Central memory CD8-positive, alpha-beta T cell (primary cell): ENCODE results near the gene MSLN.

Source experiments
- ATAC-seq: fragments of 150-1000 bp; cut with Tn5 transposase; replicated peaks from 2 replicates; pipeline ENCODE4 v1.10.0; 2022; ENCODE audit warnings: mild to moderate bottlenecking, moderate FRiP score, moderate number of reproducible peaks; ENCODE audit not compliant: poor library complexity, severe bottlenecking; ENCODE audit errors: extremely low read depth
- DNase-seq, 2 donors: peaks; one replicate each; pipeline ENCODE4 v3.0.0; 2021; ENCODE audit warnings: low spot score in 2 of 2
- H3K27ac Mint-ChIP-seq: one replicate; pipeline ENCODE4 v1.8.0; 2022; ENCODE audit warnings: low read depth, mild to moderate bottlenecking, moderate library complexity, mixed read lengths
- H3K27me3 Mint-ChIP-seq: one replicate; pipeline ENCODE4 v1.8.0; 2022; ENCODE audit warnings: mixed read lengths
- H3K36me3 Mint-ChIP-seq: one replicate; pipeline ENCODE4 v1.8.0; 2022; ENCODE audit warnings: mild to moderate bottlenecking, moderate library complexity, mixed read lengths; ENCODE audit not compliant: insufficient read depth
- H3K4me1 Mint-ChIP-seq: one replicate; pipeline ENCODE4 v1.8.0; 2022; ENCODE audit warnings: mixed read lengths
- H3K4me3 Mint-ChIP-seq: one replicate; pipeline ENCODE4 v1.8.0; 2022; ENCODE audit warnings: mild to moderate bottlenecking, moderate library complexity, mixed read lengths
- H3K9me3 Mint-ChIP-seq: one replicate; pipeline ENCODE4 v1.8.0; 2022; ENCODE audit warnings: mixed read lengths

Gene MSLN

GRCh38 chr16:792221-792995 is 31.9 kb downstream of the MSLN start:
- H3K9me3 Mint-ChIP-seq: no peaks in the 10 kb centered on the region
- H3K36me3 Mint-ChIP-seq: peaks cover 9% of the 10 kb centered on the region
- H3K27ac Mint-ChIP-seq: no peak overlapping the region
- H3K27me3 Mint-ChIP-seq: no peaks in the 10 kb centered on the region
- no peak for DNase-seq
- no peak for ATAC-seq
- no peak overlapping the region for H3K4me3 Mint-ChIP-seq
- peaks cover 7% of the 10 kb centered on the region for H3K4me1 Mint-ChIP-seq

- no peak for ATAC-seq
- Mint-ChIP-seq H3K4me1 (peaks cover 7% of the 10 kb centered on the region), H3K4me3 (no peak overlapping the region), H3K27me3 (no peaks in the 10 kb centered on the region), H3K27ac (no peak overlapping the region), H3K9me3 (no peaks in the 10 kb centered on the region), H3K36me3 (peaks cover 5% of the 10 kb centered on the region)
- no peak for DNase-seq
These were observed 32.9 kb downstream of the MSLN start for GRCh38 chr16:793414-793813.

DNA sequence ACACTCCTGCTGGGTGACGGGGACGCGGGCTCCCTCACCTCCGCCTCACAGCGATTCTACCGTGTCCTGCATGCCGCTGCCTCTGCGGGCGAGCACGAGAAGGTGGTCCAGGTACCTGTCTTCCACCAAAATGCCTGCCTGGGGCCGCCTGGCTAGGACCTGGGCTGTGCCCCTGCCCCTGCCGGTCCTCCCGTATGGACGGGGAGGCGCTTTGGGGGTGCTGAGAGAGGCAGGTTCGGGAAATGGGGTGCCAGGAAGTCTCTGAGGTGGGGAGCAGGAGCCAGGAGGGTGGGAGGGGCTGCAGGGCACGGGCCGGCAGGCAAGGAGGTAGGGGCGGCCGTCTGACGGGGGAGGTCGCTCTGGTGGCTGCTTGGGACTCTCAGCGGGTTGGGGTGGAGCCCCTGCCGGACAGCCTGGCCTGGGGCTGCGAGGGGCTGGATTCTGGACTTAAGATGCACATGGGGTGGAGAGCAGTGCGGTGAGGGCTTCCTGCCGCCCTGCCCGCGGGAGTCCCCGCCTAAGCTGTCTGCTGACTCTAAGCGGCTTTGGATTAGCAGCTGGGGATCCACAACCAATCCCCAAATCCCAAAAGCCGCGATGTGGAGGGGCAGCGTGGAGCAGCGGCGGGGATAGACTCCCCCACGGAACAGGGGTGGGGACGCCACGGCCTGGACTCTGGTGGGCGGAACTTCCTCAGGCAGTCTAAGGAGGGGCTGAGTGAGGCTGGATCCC is 33.7 kb downstream of the MSLN start:
- no peaks in the 10 kb centered on the region for H3K9me3 Mint-ChIP-seq
- peaks cover 5% of the 10 kb centered on the region for H3K36me3 Mint-ChIP-seq

DNA sequence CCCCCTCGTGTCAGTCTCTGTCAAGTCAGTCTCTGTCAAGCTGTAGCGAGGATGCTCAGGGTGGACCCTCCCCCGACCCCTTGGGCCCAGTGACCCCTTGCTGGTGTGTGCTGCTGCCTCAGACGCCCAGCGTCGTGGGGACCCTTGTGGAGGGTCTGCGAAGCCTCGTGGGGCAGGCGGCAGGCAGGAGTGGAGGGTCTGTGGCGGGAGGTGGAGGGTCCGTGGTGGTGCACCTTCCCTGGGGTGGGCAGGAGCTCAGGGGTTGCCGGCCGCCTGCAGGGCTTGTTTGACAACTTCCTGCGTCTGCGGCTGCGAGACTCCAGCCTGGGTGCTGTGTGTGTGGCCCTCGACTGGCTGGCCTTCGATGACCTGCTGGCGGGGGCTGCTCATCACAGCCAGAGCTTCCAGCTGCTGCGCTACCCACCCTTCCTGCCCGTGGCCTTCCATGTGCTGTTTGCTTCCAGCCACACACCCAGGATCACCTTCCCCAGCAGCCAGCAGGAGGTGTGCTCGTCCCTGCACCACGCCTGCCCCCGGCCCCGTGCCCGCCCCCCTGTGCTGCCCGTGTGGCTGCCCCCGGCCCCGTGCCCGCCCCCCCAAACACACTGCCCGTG is 34.4 kb downstream of the MSLN start:
- Mint-ChIP-seq H3K27ac (no peak overlapping the region), H3K9me3 (no peaks in the 10 kb centered on the region), H3K36me3 (peaks cover 4% of the 10 kb centered on the region), H3K4me1 (peaks cover 7% of the 10 kb centered on the region), H3K27me3 (no peaks in the 10 kb centered on the region), H3K4me3 (no peak overlapping the region)
- DNase-seq (no peak), ATAC-seq (no peak)

More for the DNA sequence above, 33.7 kb downstream of the MSLN start:
- H3K27me3 Mint-ChIP-seq: no peaks in the 10 kb centered on the region
- H3K4me1 Mint-ChIP-seq: peaks cover 7% of the 10 kb centered on the region
- no peak overlapping the region for H3K4me3 Mint-ChIP-seq
- H3K27ac Mint-ChIP-seq: no peak overlapping the region
- no peak for DNase-seq
- no peak for ATAC-seq

DNA sequence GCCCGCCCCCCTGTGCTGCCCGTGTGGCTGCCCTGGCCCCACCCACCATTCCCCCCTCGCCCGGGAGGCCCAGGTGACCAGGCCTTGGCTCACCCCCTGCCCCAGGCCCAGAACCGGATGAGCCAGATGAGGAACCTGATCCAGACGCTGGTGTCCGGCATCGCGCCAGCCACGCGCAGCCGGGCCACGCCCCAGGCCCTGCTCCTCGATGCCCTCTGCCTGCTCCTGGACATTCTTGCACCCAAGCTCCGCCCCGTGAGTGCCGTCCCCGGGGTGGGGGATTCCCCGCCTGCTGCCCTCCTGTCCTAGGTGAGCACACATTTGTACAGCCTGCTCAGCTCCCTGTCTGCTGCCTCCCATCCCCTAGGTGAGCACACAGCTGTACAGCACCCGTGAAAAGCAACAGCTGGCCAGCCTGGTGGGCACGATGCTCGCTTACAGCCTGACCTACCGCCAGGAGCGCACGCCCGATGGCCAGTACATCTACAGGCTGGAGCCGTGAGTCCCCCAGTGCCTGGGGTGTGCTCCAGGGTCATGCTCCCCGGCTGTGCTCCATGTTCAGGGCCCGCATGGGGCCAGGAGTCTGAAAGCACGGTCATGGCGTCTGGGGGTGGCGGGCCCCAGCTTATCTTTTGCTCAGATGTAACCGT is 35.2 kb downstream of the MSLN start:
- H3K4me3 Mint-ChIP-seq: no peak overlapping the region
- H3K27me3 Mint-ChIP-seq: no peaks in the 10 kb centered on the region
- H3K9me3 Mint-ChIP-seq: no peaks in the 10 kb centered on the region
- peaks cover 4% of the 10 kb centered on the region for H3K36me3 Mint-ChIP-seq
- H3K27ac Mint-ChIP-seq: no peak overlapping the region
- H3K4me1 Mint-ChIP-seq: peaks cover 7% of the 10 kb centered on the region
- DNase-seq: no peak
- no peak for ATAC-seq

DNA sequence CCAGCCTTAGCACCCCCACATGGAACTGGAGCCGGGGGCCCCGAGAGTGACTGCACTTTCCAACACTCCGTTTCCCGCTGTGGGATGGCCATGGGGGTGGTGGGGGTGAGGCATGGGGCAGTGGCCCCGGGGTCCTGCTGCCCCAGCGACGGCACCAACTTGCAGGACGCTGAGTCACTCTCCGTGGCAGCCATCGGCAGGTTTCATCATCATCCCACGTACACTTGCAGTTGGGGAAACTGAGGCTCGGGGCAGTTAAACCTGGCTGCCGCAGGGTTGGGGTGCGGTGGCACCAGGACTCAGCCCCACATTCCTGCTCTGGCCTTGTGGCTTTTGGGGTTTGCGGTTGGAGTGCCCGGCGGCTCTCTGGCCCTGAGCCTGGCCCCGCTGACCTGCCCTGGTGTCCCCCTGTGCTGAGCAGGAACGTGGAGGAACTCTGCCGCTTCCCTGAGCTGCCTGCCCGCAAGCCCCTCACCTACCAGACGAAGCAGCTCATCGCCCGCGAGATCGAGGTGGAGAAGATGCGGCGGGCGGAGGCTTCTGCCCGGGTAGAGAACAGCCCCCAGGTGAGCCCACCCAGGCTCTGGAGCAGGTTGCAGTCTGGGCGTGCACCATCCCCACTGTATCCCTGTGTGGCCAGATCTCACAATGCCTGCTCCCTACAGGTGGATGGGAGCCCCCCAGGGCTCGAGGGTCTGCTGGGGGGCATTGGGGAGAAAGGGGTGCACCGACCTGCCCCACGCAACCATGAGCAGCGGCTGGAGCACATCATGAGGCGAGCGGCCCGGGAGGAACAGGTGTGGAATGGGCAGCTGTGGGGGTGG is 36.0 kb downstream of the MSLN start:
- Mint-ChIP-seq H3K27ac (no peak overlapping the region), H3K9me3 (no peaks in the 10 kb centered on the region)

DNA sequence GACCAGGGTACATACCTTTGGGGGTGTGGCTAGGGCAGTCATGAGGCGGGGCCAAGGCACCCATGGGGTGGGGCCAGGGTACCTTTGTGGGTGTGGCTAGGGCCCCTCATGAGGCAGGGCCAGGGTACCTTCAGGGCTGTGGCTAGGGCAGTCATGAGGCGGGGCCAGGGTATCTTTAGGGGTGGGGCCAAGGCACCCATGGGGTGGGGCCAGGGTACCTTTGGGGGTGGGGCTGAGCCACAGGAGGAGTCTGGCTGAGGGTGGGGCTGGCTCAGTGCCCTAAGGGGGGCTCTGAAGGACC is 36.5 kb downstream of the MSLN start:
- DNase-seq (no peak), ATAC-seq (no peak)
- H3K4me1 Mint-ChIP-seq: no peaks in the 10 kb centered on the region
- no peaks in the 10 kb centered on the region for H3K36me3 Mint-ChIP-seq
- no peaks in the 10 kb centered on the region for H3K9me3 Mint-ChIP-seq
- no peak overlapping the region for H3K4me3 Mint-ChIP-seq
- H3K27ac Mint-ChIP-seq: no peak overlapping the region
- peaks cover 2% of the 10 kb centered on the region for H3K27me3 Mint-ChIP-seq

More for the DNA sequence above, 36.0 kb downstream of the MSLN start:
- Mint-ChIP-seq H3K4me1 (peaks cover 2% of the 10 kb centered on the region), H3K27me3 (no peaks in the 10 kb centered on the region), H3K4me3 (no peak overlapping the region), H3K36me3 (peaks cover under 1% of the 10 kb centered on the region)
- ATAC-seq (no peak), DNase-seq (no peak)

DNA sequence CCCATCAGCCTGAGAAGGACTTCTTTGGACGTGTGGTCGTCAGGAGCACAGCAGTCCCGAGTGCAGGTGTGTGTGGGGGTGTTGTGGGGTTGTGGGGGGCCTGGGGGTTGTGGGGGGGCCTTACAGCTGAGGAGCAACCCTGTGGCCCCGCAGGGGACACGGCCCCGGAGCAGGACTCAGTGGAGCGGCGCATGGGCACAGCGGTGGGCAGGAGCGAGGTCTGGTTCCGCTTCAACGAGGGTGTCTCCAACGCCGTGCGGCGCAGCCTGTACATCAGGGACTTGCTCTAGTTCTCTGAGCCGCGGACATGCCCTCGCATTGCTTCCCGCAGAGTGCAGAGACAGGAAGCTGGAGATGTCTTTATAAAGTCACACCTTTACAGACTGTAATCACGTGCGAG is 37.2 kb downstream of the MSLN start:
- Mint-ChIP-seq H3K27me3 (peaks cover 8% of the 10 kb centered on the region), H3K27ac (no peak overlapping the region), H3K4me3 (no peak overlapping the region), H3K36me3 (no peaks in the 10 kb centered on the region), H3K9me3 (no peaks in the 10 kb centered on the region), H3K4me1 (no peaks in the 10 kb centered on the region)
- ATAC-seq (no peak), DNase-seq (no peak)

GRCh38 chr16:798666-799065 is 38.1 kb downstream of the MSLN start:
- H3K36me3 Mint-ChIP-seq: no peaks in the 10 kb centered on the region
- H3K27me3 Mint-ChIP-seq: peaks cover 9% of the 10 kb centered on the region
- no peaks in the 10 kb centered on the region for H3K4me1 Mint-ChIP-seq
- no peak overlapping the region for H3K27ac Mint-ChIP-seq
- H3K4me3 Mint-ChIP-seq: no peak overlapping the region
- ATAC-seq (no peak), DNase-seq (no peak)
- no peaks in the 10 kb centered on the region for H3K9me3 Mint-ChIP-seq

DNA sequence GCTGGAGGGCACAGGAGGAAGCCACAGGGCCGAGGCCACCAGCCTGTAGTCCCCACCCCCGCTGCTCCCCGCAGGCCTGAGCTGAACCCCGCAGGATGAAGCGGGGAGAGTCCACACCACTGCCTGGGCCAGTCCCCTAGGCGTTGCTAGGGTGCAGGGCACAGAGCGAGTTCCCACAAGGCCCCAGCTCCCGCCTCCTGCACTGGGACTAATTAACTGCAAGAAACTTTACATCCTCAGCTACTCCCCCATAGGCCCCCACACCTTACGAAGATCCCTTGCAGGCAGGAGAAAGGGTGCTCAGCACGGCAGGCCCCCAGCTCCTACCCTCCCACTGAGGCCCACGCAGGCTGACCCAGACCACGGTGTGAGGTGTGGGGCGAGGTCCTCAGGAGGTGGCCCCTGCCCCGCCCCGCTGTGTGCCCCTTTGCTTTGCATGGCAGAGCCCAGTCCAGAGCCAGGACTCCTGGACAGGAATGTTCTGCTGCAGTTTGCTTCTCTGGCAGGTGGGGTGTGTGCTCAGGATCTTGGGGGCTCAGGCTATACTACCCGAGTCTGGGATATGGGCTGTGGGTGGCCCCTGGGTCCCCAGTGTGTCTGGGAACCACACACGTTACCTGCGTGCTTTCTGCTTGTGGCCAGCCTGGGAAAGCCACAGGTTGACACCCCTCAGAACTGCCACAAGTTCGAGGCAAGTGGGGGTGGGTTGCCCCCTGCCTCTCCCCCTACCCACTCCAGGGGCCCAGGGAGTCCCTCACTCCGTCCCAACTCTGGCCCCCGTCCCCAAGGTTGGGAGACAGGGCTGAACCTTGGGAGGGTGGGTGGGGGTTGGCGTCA is 38.8 kb downstream of the MSLN start:
- no peaks in the 10 kb centered on the region for H3K9me3 Mint-ChIP-seq
- DNase-seq (no peak), ATAC-seq (no peak)
- H3K36me3 Mint-ChIP-seq: no peaks in the 10 kb centered on the region
- H3K27me3 Mint-ChIP-seq: peaks cover 9% of the 10 kb centered on the region
- no peak overlapping the region for H3K27ac Mint-ChIP-seq
- no peaks in the 10 kb centered on the region for H3K4me1 Mint-ChIP-seq
- no peak overlapping the region for H3K4me3 Mint-ChIP-seq

DNA sequence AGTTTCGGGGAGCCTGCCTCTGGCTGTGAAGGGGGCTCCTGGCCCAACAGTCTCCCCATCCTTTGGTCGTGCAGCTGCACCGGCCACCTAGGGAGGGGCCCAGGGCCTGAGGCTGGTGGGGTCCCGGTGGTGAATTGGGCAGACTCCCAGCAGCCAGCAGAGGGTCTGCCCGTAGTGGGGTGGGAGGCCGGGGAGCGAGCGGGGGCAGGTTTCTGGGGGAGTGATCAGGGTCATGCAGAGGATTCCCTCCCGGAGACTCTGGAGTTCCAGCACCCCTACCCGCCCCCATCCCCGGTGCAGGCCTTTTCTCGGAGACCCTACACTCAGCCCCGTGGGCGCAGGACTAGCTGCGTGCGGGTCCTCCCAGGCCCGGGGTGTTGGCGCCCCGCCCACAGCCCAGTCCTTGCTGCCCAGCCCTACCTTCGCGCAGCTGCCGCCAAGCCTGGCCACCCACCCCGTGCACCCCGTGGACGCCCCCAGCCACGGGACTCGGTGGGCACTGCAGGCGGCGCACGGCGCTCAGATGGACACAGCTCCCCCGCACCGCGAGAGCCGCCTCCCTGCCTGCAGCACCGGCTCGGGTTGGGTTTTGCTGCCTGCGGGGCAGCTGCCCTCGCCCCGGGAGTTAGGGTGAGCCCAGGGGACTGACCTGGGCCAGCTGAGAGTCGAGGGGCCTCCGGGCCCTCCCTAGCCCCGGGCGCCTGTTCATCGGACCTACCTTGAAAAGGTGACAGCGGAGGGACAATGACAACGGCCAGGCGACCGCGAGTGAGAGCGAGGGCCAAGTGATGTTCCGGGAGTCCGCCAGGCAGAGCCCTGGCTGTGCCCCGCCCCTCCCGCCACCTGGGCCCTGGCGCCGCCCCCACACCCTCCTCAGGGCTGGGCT is 39.7 kb downstream of the MSLN start, which contains the start of gene GNG13:
GNG13 (minus strand) TSS at position 787 of the 886 bp plus-strand sequence. CDS start 1,657 bp downstream, outside the sequence.
- no peaks in the 10 kb centered on the region for H3K9me3 Mint-ChIP-seq
- ATAC-seq (no peak), DNase-seq (no peak)
- no peak within 1 kb of the TSS for H3K4me3 Mint-ChIP-seq
- no peaks in the 10 kb centered on the region for H3K4me1 Mint-ChIP-seq
- H3K27ac Mint-ChIP-seq: no peak within 1 kb of the TSS
- H3K36me3 Mint-ChIP-seq: no peaks in the 10 kb centered on the region
- H3K27me3 Mint-ChIP-seq: peaks cover 9% of the 10 kb centered on the region
